GM20000 (cell line): ENCODE data around the gene NAXD.
"Not testable (repeated sequence)": the region's sequence is repeated elsewhere in the genome, so short reads cannot be mapped to it uniquely, and the experiment has no call there.

Source experiments
- DNase-seq: peaks from one replicate; pipeline ENCODE4 v3.0.0; 2012; ENCODE audit warnings: low spot score
- CTCF ChIP-seq: IDR thresholded peaks from 2 replicates; pipeline ENCODE4 v1.5.1; 2012; ENCODE audit warnings: mild to moderate bottlenecking, control low read depth; ENCODE audit errors: extremely low read depth, missing control alignments

NAXD gene

GRCh38 chr13:110597041-110597689 is 18.2 kb upstream of the NAXD start:
- no peak for TF ChIP-seq CTCF
- no peak for DNase-seq

GRCh38 chr13:110600261-110600819 is 15.0 kb upstream of the NAXD start:
- no peak for DNase-seq
- no peak for TF ChIP-seq CTCF

GRCh38 chr13:110600980-110601379 is 14.4 kb upstream of the NAXD start:
- DNase-seq = no peak
- TF ChIP-seq CTCF = no peak

- no peak for TF ChIP-seq CTCF
- no peak for DNase-seq
These were observed 10.2 kb upstream of the NAXD start for GRCh38 chr13:110605132-110605531.

GRCh38 chr13:110606281-110606680 is 9.1 kb upstream of the NAXD start:
- DNase-seq = not testable (repeated sequence)

- peak; percentile 75 for DNase-seq
- no peak for TF ChIP-seq CTCF
These were observed 7.6 kb upstream of the NAXD start for GRCh38 chr13:110607675-110608224.

- no peak for TF ChIP-seq CTCF
- DNase-seq = peak; percentile 83
These were observed 4.3 kb upstream of the NAXD start for GRCh38 chr13:110610955-110611595.
